Posterior cingulate gyrus (tissue), 11 donors: ENCODE results near the gene ZBTB44.

Source experiments
- DNase-seq, 10 donors: peaks; one replicate each; pipeline versions ENCODE4 v3.0.0 to v3.0.0-alpha.2; 2020 to 2021; ENCODE audit warnings: mixed read lengths in 3 of 10
- intact Hi-C: fragments of 100-400 bp; cut with DNase I; formaldehyde crosslinking; loops from one replicate; pipeline ENCODE4 v1.15.1; 2023

Gene ZBTB44

GRCh38 chr11:130216591-130217132, 98.1 kb downstream of the ZBTB44 start:
- intact Hi-C loops, result loop anchor here (10.0 kb wide), 2 partner anchors 98 to 158 kb away; partner anchors contain the start of gene ZBTB44
- DNase-seq, result no peak

GRCh38 chr11:130216221-130216550, 98.5 kb downstream of the ZBTB44 start:
- DNase-seq, result no peak
- intact Hi-C loops, result loop anchor here (10.0 kb wide), 2 partner anchors 99 to 159 kb away; partner anchors contain the start of gene ZBTB44

GRCh38 chr11:130215531-130216220, 99.0 kb downstream of the ZBTB44 start:
- intact Hi-C loops, result loop anchor here (10.0 kb wide), 2 partner anchors 99 to 159 kb away; partner anchors contain the start of gene ZBTB44
- no peak for DNase-seq

- intact Hi-C loops, result loop anchor here (1.0 to 10.0 kb wide), 4 partner anchors 100 to 647 kb away; partner anchors contain the start of gene ZBTB44
- peak in 1 of 10 donors; percentile 41 for DNase-seq
Measured at GRCh38 chr11:130214861-130215530, 99.7 kb downstream of the ZBTB44 start.

DNA sequence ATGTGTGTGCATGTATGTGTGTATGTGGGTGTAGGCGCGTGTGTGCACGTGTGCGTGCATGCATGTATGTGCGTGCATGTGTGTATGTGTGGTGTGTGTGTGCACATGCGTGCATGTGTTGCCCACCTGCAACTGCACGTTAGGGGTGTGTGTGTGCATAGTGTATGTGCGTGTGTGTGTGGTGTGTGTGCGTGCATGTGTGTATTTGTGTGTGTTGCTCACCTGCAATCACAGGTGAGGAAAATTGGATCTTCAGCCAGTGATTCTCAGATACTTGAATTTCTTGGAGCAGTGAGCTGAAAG, 100.8 kb downstream of the ZBTB44 start:
- peak in 1 of 10 donors; percentile 24 for DNase-seq
- intact Hi-C loops, result loop anchor here (1.0 to 10.0 kb wide), 5 partner anchors 101 to 648 kb away; partner anchors contain the start of gene ZBTB44

- peak; percentile 45 to 96 (median 75) for DNase-seq
- intact Hi-C loops, result loop anchor here (1.0 to 10.0 kb wide), 4 partner anchors 101 to 649 kb away; partner anchors contain the start of gene ZBTB44
Measured at GRCh38 chr11:130213143-130213978, 101.4 kb downstream of the ZBTB44 start.

DNA sequence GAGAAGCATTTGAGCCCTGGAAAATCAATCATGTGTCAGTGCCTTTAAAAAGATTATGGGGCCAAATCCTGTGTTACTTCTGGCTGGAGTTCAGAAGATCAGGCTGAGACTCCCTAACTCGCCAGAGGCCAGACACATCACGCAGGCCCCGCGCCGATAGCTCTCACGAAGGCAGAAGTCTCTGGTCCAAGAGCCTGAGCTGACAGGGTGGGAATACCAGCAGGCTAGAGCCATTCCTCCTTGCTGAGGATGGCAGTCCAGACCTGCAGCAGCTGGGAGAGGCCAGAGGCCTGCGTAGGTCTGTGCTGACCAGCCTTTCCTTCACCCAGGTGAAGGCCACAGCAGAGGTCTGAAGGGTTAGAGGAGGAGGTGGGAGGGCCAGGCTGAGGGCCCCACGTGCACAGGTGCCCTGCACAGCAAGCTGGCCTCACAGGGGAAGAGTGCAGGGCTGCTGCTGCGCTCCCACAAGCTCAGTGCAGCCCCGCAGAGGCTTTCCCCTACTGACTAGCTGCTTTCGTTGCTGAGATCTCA, 102.2 kb downstream of the ZBTB44 start:
- intact Hi-C loops, result loop anchor here (5.0 to 10.0 kb wide), 3 partner anchors 102 to 650 kb away; partner anchors contain the start of gene ZBTB44
- peak in 3 of 10 donors; percentile 13 to 76 (median 67) for DNase-seq

DNA sequence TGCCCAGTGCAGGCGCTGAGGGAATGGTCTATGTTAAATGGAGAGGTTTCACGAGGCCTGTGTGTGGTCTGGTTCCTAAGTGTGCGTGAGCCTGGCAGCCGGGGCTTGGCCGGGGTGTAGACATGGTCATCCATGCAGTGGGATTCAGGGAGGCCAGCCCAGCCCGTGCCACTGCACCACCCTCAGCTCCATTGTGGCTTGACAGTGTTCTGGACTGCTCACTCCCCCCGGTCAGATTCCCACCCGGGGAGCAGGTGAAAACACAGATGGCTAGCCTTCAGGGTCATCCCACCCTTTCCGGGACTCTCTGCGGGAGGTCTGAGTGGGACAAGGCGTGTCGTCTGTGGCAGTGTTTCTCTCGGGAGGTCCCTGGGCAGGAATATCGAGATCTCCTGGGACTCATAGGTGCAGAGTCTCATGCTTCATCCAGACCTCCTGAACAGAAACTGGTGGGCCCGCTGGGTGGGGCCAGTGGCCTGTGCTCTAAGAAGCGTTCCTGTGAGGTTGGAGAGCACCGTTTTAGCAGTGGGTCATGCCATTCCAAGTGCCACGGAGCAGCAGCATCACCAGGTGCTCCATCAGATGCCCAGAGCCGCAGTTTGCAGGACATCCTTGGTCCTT, 102.8 kb downstream of the ZBTB44 start:
- intact Hi-C loops, result loop anchor here (5.0 to 10.0 kb wide), 3 partner anchors 103 to 650 kb away; partner anchors contain the start of gene ZBTB44
- peak in 4 of 10 donors; percentile 9 to 69 (median 62) for DNase-seq

DNA sequence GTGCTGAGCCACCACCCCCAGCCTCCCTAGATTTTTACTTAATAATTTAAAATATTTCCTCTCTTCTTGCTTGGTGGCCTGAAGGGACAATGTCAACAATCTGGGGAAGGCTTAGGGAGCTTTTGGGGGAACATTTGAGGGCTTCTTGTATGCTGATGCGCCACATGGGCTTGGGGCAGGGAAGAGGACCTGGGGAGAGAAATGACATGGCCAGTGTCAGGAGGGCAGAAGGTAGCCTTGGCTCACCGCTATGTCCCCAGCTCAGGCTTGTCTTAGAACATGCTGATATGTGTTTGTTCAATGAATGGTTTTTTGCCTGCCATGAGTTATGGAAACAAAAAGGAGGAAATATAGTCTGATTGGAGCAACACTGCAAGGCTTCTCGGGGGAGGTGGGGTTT, 103.6 kb downstream of the ZBTB44 start:
- no peak for DNase-seq

DNA sequence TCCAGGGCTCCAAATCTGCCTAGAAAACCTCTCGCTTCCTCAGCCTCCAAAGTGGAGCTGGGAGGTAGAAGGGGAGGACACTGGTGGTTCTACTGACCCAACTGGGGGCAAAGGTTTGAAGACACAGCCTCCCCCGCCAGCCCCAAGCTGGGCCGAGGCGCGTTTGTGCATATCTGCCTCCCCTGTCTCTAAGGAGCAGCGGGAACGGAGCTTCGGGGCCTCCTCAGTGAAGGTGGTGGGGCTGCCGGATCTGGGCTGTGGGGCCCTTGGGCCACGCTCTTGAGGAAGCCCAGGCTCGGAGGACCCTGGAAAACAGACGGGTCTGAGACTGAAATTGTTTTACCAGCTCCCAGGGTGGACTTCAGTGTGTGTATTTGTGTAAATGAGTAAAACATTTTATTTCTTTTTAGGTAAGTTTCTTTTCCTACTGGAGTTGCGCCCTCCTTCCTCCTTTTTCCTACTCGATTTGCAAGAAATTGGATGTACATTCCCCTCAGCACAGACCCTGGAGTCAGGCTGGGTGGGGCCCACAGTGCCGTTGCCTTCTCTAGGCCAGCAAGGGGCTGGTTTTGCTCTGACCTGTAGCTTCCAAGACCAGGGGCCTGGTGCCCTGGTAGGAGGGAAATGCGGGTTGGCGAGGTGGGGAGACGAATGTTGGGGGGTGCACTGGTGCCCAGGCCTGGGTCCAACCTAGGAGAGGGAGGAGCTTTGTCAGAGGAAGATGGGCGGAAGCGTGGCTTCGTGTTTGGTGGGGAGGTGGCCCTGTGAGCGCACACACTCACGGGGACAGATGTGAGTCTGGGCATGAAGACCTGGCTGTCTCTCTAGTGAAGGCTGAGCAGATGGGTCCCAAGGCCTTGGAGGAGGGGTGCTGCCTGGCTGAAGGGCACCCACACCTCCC, 104.5 kb downstream of the ZBTB44 start:
- intact Hi-C loops, result loop anchor here (5.0 to 10.0 kb wide), 3 partner anchors 105 to 652 kb away; partner anchors contain the start of gene ZBTB44
- DNase-seq, result peak in 4 of 10 donors; percentile 5 to 74 (median 64)

More for the DNA sequence above, 103.6 kb downstream of the ZBTB44 start:
- intact Hi-C loops, result loop anchor here (5.0 to 10.0 kb wide), 3 partner anchors 104 to 651 kb away; partner anchors contain the start of gene ZBTB44

DNA sequence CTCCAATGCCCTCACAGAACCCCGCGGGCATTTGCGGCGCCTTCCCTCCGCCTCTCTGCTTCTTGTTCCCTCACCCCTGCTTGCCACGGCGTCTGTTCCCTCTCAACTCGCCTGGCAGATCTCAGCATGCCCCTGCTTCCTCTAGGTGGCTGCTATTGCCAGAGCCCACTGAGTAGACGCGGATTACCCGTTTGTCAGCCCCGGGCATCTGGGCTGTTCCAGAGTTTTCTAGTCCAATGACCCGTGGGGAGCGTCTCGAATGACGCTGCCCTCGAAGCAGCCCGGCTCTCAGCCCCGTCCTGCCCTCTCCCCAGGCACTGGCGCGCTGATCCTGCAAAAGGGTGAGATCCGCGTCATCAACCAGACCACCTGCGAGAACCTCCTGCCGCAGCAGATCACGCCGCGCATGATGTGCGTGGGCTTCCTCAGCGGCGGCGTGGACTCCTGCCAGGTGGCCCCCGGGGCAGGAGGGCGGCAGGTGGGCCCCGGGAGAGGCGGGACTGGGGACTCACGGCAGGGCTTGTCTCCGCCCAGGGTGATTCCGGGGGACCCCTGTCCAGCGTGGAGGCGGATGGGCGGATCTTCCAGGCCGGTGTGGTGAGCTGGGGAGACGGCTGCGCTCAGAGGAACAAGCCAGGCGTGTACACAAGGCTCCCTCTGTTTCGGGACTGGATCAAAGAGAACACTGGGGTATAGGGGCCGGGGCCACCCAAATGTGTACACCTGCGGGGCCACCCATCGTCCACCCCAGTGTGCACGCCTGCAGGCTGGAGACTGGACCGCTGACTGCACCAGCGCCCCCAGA, 105.4 kb downstream of the ZBTB44 start:
- intact Hi-C loops, result no loop called here
- DNase-seq, result peak in 3 of 10 donors; percentile 13 to 74 (median 67)

DNA sequence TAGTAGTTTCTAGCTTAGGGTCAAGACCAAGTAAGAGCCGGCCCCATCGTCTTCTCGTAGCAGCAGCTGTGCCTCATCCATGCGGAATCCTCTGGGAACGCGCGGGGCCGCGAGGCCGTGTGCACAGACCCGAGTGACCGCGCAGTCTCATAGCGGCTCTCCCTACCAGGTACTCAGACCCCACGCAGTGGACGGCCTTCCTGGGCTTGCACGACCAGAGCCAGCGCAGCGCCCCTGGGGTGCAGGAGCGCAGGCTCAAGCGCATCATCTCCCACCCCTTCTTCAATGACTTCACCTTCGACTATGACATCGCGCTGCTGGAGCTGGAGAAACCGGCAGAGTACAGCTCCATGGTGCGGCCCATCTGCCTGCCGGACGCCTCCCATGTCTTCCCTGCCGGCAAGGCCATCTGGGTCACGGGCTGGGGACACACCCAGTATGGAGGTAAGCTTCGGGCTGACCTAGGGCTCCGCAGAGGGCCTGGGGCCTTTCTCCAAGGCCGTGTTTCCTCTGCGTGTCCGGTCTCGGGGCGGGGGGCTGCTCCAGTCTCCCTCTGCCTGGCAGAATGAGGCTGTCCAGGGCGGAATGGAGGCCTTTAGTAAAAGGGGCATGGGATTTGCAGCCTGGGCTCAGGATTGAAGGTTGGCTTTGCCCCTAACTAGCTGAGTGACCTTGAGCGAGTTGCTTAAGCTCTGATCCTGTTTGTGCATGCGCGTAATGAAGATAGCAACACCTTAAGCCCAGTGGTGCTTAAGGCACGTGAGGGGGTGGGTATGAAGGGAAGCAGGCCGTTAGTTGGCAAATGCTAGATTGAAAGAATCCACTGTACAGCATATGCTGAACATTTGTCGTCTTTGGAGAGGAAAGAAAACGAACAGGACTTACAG, 106.2 kb downstream of the ZBTB44 start:
- DNase-seq, result peak in 2 of 10 donors; percentile 10 to 61
- intact Hi-C loops, result no loop called here

DNA sequence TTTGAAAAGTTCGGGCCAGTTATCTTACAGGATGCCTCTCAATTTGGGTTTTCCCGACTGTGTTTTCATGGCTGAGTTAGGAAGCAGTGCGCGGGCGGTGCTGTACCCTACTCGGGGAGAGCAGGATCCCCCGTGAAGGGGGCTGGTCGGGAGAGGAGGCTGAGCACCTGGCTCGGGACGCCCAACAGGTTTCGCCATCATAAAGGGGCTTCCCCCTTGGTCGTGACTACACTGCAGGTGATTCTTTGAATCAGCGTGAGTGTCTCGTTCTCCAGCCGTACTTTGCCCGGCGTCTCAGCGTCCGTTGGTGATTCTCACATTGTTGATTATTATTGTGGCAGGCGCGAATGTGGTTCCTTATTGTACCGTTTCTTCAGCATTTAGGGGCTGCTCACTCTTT, 108.6 kb downstream of the ZBTB44 start:
- intact Hi-C loops, result no loop called here

DNA sequence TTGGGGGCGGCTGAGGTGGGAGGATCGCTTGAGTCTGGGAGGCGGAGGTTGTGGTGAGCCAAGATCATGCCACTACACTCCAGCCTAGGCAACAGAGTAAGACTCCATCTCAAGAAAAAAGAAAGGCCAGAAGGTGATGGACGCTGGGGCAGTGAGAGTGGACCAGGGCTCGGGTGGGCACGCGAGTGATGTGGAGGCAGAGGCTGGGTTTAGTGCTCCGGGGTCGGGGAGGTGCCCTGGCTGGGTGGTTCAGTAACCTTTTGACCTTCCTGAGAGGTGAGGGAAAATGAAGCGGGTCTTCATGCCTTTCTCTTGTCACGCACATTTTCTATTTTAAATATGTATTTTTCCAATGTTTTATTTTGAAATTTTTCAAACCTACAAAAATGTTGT, 110.0 kb downstream of the ZBTB44 start:
- peak in 3 of 10 donors; percentile 3 to 74 (median 50) for DNase-seq
- intact Hi-C loops, result no loop called here

More for the DNA sequence above, 108.6 kb downstream of the ZBTB44 start:
- peak in 3 of 10 donors; percentile 5 to 49 (median 42) for DNase-seq

GRCh38 chr11:130203766-130204702, 110.7 kb downstream of the ZBTB44 start:
- peak in 1 of 10 donors; percentile 46 for DNase-seq
- intact Hi-C loops, result no loop called here
